Activated T-cell treated with anti-CD3 and anti-CD28 coated beads, Interleukin-2, amount 50 U/mL, for 72 hours (primary cell): ENCODE results near the gene RER1. TPM values are rescaled to one million over a fixed set of nuclear protein-coding genes. Genes with fewer than 3 reads are reported as not detected.

Experiments
- ATAC-seq, 2 donors: fragments of 150-1000 bp; cut with Tn5 transposase; replicated peaks in 1 of 2; 2 replicates each; pipeline ENCODE4 v1.10.0; 2021; ENCODE audit warnings: moderate library complexity in 2 of 2, mild to moderate bottlenecking in 1 of 2
- DNase-seq, 2 donors: peaks; one replicate each; pipeline ENCODE4 v3.0.0; 2021 to 2022; ENCODE audit warnings: mixed read lengths in 1 of 2
- H3K27ac Mint-ChIP-seq: one replicate; pipeline ENCODE4 v1.8.0; 2022; ENCODE audit warnings: mild to moderate bottlenecking, moderate library complexity, mixed read lengths
- H3K27me3 Mint-ChIP-seq: one replicate; pipeline ENCODE4 v1.8.0; 2022; ENCODE audit warnings: low read depth, mixed read lengths
- H3K36me3 Mint-ChIP-seq, 2 donors: one replicate each; pipeline ENCODE4 v1.8.0; 2022; ENCODE audit warnings: mixed read lengths in 2 of 2, mild to moderate bottlenecking in 1 of 2; ENCODE audit not compliant: insufficient read depth in 2 of 2
- H3K4me1 Mint-ChIP-seq: one replicate; pipeline ENCODE4 v1.8.0; 2022; ENCODE audit warnings: low read depth, mixed read lengths
- H3K4me3 Mint-ChIP-seq, 2 donors: one replicate each; pipeline ENCODE4 v1.8.0; 2022; ENCODE audit warnings: mild to moderate bottlenecking in 2 of 2, mixed read lengths in 2 of 2, moderate library complexity in 2 of 2
- H3K9me3 Mint-ChIP-seq, 2 donors: one replicate each; pipeline ENCODE4 v1.8.0; 2022; ENCODE audit warnings: mixed read lengths in 2 of 2
- total RNA-seq, 2 donors: library from RNA; stranded (reverse); gene quantifications; one replicate each; pipeline ENCODE4 v1.2.3, GENCODE V29; 2022

The RER1 gene
- total RNA-seq, 2 donors from 2014 or later: 160 to 166 TPM

DNA sequence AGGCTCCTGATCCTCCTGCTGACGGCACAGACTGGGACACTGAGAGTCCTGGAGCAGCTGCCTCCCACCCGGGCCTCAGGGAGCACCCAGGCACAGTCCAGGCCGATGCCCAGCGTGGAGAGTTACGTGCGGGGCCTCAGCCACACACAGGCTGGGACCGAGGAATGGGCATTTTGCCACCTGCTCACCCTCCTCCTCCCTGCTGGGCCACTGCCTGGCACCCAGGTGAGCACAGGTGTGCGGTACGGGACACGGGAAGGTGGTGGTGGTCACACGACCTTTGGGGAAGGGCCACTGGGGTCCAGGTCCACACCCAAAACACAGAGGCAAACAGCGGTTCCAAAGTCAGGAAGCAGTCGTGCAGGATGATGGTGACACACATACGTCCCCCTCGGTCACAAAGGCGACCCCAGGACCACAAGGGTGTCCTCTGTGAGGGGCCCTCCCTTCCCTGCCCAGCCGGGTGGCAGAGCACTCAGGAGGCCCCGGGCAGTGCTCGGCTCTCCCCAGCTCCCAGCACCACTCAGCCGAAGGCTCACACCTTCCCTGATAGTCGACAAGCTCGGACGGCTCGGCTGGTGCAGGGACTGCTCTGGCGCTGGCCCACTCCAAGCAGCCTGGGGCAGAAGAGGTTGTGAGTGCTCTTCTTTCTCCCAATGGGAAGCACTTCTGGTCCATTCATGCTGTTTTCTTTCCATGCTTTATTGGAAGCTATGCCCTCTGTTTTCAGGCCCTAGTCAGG is 14.5 kb upstream of the RER1 start:
- Mint-ChIP-seq H3K4me3 (no peak overlapping the region), H3K4me1 (no peaks in the 10 kb centered on the region), H3K9me3 (no peaks in the 10 kb centered on the region), H3K36me3 (no peaks in the 10 kb centered on the region), H3K27ac (no peak overlapping the region), H3K27me3 (no peaks in the 10 kb centered on the region)
- DNase-seq: no peak
- ATAC-seq: no peak

DNA sequence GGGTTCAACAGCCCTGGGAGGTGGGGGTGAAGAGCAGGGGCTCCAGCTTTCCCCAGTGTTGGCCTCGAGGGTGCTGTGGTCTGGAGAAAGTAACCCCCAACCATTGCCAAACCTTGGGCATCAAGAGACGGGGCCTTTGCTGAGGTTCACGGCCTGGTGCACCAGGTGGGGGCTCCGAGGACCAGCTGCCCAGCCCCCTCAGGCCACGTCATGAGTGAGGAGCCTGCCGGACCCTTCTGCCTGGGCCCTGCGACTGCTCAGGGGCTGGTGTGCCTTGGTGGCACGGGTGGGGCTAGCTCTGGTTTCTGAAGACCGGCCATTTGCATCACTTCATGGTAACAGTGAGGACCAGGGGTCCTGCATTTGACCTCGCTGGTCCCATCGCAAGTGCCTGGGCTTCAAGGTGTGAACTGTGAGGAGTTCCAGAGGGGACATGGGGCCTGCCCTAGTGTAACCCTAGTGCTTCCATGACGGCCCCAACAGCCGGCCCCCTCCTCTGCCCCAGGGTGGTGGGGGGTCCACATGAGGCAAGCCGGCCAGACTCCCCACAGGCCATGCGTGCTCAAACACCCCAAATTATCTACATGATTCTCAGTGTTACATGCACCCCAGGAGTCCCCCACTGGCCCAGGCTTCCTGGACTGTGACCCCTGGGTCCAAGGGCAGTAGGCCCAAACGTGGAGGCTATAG is 13.7 kb upstream of the RER1 start:
- Mint-ChIP-seq H3K4me3 (no peak overlapping the region), H3K27me3 (no peaks in the 10 kb centered on the region), H3K9me3 (no peaks in the 10 kb centered on the region), H3K36me3 (no peaks in the 10 kb centered on the region), H3K4me1 (no peaks in the 10 kb centered on the region), H3K27ac (no peak overlapping the region)
- DNase-seq (no peak), ATAC-seq (no peak)

DNA sequence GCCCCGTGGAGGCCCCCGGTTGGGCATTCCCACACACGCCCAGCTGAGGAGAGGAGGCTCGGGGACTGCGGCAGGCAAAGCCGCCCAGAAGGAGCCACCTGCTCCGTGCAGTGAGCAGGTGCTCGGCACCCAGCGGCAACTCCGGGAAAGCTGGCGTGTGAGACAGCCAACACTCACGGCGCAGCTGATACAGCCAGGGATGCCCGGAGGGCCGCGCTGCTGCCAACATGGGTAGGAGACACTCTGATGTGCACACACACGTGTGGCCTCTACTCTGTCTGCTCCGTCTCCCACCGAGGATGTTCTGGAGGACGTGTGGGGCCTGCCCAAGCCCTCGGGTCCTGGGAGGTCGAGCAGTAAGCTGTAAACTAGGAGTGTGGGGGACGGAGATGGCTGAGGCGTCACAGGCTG is 13.2 kb upstream of the RER1 start:
- no peaks in the 10 kb centered on the region for H3K27me3 Mint-ChIP-seq
- no peaks in the 10 kb centered on the region for H3K36me3 Mint-ChIP-seq
- ATAC-seq (no peak), DNase-seq (no peak)
- H3K27ac Mint-ChIP-seq: no peak overlapping the region
- H3K4me1 Mint-ChIP-seq: no peaks in the 10 kb centered on the region
- no peak overlapping the region for H3K4me3 Mint-ChIP-seq
- no peaks in the 10 kb centered on the region for H3K9me3 Mint-ChIP-seq

DNA sequence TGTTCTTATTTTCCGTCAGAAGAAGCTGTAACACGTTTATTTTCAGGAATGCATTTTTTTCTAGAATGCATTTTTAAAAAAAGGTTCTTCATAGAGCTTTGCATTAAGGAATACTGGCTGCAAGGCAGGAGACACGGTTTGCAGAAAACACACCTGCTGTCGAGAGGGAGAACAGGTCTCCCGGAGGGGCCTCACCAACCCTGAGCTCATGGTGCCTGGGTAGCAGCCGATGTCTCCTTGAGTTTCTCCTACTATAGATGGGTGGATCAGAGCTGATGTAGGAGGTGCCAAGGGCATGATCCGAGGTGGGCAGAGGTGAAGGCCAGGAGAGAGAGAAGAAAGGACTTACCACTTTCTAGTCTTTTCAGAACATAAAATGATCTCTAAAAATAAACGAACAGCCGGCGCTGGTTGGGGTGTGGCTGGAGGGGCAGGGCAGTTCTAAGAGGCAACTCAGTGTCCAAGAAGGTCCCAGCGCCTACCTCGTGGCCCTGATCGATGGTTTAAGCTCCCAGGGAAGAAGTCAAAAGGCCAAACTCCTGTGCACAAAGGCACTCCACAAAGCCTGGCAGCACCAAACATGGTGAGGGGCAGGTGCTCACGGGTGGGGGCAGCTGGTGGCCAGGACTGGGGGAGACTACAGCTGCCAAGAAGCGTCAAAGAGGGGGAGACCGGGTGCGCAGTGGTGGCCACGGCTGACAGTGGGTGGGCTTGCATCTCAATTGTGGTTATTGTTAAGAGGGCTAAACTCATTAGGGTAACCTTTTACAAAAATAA is 12.5 kb upstream of the RER1 start:
- Mint-ChIP-seq H3K9me3 (no peaks in the 10 kb centered on the region), H3K27me3 (no peaks in the 10 kb centered on the region), H3K4me1 (no peaks in the 10 kb centered on the region), H3K36me3 (no peaks in the 10 kb centered on the region), H3K27ac (no peak overlapping the region), H3K4me3 (no peak overlapping the region)
- DNase-seq: no peak
- no peak for ATAC-seq

DNA sequence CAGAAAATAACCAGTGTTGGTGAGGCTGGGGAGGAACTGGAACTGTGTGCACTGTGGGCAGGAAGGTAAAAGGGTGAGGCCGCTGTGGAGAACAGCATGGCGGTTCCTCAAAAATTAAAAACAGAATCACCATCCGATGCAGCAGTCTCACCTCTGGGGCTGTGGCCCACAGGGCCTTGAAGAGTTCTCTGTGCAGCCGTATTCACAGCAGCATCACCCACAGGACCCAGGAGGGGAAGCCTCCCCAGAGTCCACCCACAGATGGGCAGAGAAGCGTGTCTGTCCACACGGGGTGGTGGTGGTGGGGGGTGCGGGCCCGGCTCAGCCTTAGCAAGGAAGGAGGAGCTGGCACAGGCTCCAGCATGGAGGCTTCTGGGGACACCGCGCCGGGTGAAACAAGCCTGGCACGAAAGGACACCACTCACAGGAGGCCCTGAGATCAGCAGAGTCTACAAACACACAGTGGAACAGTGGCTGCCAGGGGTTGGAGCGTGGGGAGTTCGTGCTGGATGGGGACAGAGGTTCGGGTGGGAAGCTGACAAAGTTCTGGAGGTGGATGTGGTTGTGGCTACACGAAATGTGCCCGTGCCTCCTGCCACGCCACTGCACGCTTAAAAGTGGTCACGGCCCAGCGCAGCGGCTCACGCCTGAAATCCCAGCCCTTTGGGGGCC is 11.8 kb upstream of the RER1 start:
- H3K36me3 Mint-ChIP-seq: no peaks in the 10 kb centered on the region
- ATAC-seq: no peak
- H3K4me1 Mint-ChIP-seq: no peaks in the 10 kb centered on the region
- H3K4me3 Mint-ChIP-seq: no peak overlapping the region
- H3K27ac Mint-ChIP-seq: no peak overlapping the region
- no peaks in the 10 kb centered on the region for H3K9me3 Mint-ChIP-seq
- no peaks in the 10 kb centered on the region for H3K27me3 Mint-ChIP-seq
- DNase-seq: no peak

DNA sequence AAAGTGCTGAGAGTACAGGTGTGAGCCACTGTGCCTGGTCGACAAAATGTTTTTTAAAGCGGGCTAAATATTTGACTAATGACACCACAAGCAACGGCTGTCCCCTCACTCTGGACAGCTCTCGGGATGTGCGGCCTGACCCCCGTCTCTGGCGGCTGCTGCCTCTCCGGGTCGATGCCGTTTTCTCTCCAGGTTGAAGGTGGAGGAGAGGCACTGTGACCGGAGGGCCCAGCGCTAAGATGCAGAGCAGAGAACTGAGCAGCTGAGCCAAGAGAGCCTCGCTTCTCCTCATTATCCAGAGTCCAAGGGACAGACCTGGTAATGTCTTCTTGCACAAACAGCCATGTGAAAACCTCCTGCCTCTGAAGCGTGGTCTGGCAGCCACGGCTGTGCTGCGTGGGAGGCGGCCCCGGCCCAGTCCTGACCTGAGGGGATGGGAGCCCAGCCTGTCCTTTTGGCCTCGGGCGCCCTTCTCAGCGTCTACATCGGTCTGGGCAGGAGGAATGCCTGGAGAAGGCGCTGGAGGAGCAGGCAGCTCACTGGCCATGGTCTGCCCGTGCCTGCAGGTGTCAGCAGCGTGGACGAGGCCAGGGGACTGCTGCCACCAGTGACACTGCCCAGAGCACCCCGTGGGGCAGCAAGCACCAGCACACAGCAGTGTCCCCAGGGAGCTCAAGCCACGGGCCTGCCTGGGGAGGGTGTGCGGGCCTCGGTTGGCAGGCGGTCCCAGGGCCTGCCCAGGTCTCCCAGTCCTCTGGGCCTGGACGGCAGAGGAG is 10.6 kb upstream of the RER1 start:
- DNase-seq: no peak

DNA sequence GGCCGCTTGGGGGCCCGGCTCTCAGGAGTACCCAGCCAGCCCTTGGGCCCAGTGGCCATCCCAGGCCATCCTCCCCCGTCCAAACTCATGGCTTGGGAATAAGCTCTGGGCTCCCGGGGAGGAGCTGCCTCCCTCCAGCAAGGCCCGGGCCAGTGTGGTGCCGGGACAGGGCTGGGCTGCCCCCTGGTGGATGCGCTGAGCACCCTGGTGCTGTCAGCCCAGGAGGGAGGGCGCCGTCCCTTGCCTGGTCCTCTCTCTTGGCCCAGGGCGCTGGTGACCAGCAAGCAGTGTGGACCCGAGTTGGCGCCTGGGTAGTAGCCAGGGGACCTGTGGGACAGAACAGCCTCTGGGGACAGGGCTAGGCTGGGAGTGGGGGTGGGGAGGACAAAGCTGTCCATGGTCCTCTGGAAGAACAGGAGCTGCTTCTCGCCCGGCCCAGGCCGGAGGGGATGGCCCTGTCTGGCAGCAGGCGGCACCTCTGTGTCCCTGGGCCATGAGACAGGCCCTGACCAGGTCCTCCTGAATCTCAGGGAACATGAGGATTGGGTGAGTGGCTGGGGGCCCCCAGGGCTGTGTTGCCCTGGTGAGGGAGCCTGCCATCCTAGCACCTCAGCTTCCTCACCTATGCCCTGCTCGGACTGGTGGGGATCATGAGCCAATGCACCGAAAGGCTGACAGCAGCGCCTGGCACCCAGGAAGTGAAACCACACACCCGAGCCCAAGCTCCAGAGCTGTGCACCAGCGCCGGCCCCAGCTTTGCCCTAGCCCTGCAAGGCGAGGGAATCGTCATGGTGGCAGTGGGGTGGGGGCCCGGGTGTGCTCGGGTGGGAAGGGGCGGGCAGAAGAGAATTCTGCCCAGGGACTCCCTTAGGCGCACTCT is 9.7 kb upstream of the RER1 start:
- Mint-ChIP-seq H3K36me3 (no peaks in the 10 kb centered on the region), H3K9me3 (no peaks in the 10 kb centered on the region), H3K27ac (no peak overlapping the region), H3K4me3 (no peak overlapping the region), H3K27me3 (no peaks in the 10 kb centered on the region), H3K4me1 (no peaks in the 10 kb centered on the region)
- ATAC-seq (peak; percentile 97 to 98), DNase-seq (peak; percentile 85 to 87)

More for the DNA sequence above, 10.6 kb upstream of the RER1 start:
- no peaks in the 10 kb centered on the region for H3K36me3 Mint-ChIP-seq
- no peak overlapping the region for H3K27ac Mint-ChIP-seq
- no peak for ATAC-seq
- H3K4me3 Mint-ChIP-seq: no peak overlapping the region
- no peaks in the 10 kb centered on the region for H3K4me1 Mint-ChIP-seq
- H3K27me3 Mint-ChIP-seq: no peaks in the 10 kb centered on the region
- no peaks in the 10 kb centered on the region for H3K9me3 Mint-ChIP-seq

DNA sequence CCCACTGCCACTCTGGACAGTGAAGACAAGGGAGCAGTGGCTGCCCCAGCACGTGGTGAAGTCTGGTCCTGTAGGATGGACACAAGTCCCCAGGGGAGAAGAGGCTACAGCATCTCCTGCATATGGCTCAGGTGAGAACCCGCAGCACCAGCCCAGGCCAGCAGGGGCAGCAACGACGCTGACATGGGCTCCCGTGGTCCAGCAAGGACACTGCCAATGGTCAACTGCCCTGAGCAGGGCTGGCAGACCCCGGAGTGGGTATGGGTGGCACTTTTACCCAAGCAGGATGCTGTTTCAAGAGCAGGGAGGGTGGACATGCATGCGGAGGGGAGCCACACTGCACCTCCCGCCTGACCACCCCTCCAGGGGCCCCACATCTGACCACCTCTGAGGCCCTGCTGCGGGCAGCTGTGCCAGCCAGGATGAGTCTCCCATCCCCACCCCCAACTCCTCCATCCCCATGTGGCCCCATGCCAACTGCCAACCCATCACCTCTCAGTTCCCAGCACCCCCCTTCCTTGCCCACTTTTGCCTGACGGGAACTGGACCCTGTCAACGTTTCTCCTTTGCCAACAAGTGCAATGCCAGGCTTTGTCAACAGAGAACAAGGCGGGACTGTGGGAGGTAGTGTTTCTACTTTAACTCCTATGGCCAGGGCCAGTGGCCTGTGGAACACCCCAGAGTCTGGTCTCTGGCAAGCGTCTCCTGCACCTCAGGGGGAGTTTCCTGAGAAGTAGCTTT is 8.8 kb upstream of the RER1 start:
- H3K4me3 Mint-ChIP-seq: no peak overlapping the region
- DNase-seq (peak; percentile 47 to 48), ATAC-seq (peak; percentile 27 to 37)
- H3K36me3 Mint-ChIP-seq: no peaks in the 10 kb centered on the region
- no peak overlapping the region for H3K27ac Mint-ChIP-seq
- no peaks in the 10 kb centered on the region for H3K27me3 Mint-ChIP-seq
- no peaks in the 10 kb centered on the region for H3K9me3 Mint-ChIP-seq
- no peaks in the 10 kb centered on the region for H3K4me1 Mint-ChIP-seq

DNA sequence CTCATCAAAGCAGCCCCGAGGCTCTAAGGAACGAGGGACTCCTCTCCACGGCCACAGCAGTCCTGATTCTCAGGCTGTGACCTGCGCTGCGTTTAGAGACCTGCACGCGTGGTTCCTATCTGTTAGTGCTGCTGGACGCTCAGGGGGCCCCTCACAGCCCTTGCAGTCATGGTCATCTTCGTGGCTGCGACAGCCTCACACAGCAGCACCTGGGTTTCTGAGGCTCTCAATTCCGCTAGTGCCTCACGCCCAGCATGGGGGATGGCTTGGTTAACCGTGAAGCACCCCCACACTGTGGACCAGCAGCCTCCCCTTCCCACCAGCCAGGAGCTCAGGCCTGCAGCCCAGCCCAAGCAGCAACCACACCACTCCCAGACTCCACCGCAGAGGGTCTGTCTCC is 8.1 kb upstream of the RER1 start:
- no peak for DNase-seq

DNA sequence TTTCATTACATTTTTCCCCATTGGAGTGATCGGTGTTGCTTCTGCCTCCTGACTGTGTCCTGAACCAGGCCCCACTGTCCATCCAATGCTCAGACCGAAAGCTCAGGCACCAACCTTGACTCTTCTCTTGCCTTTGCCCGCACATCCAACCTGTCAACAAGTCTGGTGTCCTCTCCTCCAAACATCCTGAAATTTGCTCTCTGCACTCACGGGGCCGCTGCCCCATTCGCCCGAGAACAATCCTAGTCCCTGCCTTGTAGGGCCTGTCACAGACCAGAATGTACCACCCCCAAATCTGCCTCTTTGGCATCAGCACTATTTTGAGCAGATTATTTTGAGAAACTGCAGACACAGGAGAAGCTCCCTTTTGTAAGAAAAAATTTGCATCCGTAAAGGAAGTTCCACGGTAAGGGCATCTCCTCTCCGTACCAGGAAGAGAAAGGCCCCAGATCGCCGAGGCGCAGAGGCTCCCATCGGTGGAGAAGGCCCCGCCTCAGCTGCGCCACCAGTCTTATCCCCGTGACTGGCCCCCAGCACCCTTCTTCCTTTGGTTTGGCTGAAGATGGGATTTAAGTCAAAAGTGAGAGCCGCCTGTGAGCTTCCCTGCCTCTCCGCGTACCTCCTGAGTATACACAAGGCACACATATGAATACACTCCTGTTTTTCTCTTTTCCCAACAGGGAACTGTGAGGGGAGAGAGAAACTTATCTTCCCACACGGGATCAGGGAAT is 7.3 kb upstream of the RER1 start:
- H3K36me3 Mint-ChIP-seq: no peaks in the 10 kb centered on the region
- H3K4me1 Mint-ChIP-seq: no peaks in the 10 kb centered on the region
- no peaks in the 10 kb centered on the region for H3K27me3 Mint-ChIP-seq
- no peak for DNase-seq
- H3K4me3 Mint-ChIP-seq: no peak overlapping the region
- no peak overlapping the region for H3K27ac Mint-ChIP-seq
- H3K9me3 Mint-ChIP-seq: no peaks in the 10 kb centered on the region
- ATAC-seq: no peak

More for the DNA sequence above, 8.1 kb upstream of the RER1 start:
- Mint-ChIP-seq H3K27ac (no peak overlapping the region), H3K9me3 (no peaks in the 10 kb centered on the region), H3K4me3 (no peak overlapping the region), H3K27me3 (no peaks in the 10 kb centered on the region), H3K36me3 (no peaks in the 10 kb centered on the region), H3K4me1 (no peaks in the 10 kb centered on the region)
- no peak for ATAC-seq

DNA sequence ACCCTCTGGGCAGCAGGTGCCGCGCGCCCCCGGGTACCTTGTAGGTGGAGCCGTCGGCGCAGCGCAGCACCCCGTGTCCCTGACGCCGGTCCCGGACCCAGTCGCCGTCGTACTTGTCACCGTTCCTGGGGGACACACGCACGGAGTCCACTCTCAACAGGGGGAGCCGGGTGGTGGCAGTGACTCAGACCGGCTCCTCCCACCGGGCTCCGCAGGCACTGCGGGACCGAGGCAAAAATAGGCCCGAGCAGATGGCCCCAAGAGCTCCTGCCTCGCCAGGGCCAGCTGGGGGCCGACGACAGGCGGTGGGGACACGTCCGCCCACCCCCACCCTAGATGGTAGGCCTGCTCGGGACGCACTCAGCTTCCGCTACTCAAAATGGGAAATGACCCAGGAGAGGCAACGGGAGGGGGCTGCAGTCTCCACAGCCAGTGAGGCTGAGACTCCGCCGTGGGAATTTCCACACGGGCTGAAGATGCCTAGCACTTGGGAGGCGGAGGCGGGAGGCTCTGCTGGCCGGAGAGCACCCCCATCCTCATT is 6.6 kb upstream of the RER1 start:
- Mint-ChIP-seq H3K27ac (no peak overlapping the region), H3K4me1 (peaks cover 3% of the 10 kb centered on the region), H3K36me3 (no peaks in the 10 kb centered on the region), H3K9me3 (no peaks in the 10 kb centered on the region), H3K27me3 (no peaks in the 10 kb centered on the region), H3K4me3 (no peak overlapping the region)
- DNase-seq: no peak
- no peak for ATAC-seq
